ENCODE results near the gene GRAMD4.
A peak's percentile ranks its signal among the peaks of the same experiment; 100 is the strongest.

Gene GRAMD4

GRCh38 chr22:46583571-46583970, 36.6 kb upstream of the GRAMD4 start:
- no peak for DNase-seq (ENCODE audit: low read depth in 2 of 2)

GRCh38 chr22:46584081-46584921, 35.9 kb upstream of the GRAMD4 start:
- DNase-seq (ENCODE audit: low read depth in 2 of 2) = peak; percentile 15 to 17

- no peak for DNase-seq (ENCODE audit: low read depth in 2 of 2)
These were observed 34.7 kb upstream of the GRAMD4 start for GRCh38 chr22:46585340-46586122.

GRCh38 chr22:46586123-46586519, 34.1 kb upstream of the GRAMD4 start:
- DNase-seq (ENCODE audit: low read depth in 2 of 2) = no peak

- DNase-seq (ENCODE audit: low read depth in 2 of 2) = no peak
These were observed 33.6 kb upstream of the GRAMD4 start for GRCh38 chr22:46586531-46587011.

- DNase-seq (ENCODE audit: low read depth in 2 of 2) = no peak
These were observed 33.1 kb upstream of the GRAMD4 start for GRCh38 chr22:46587061-46587460.

GRCh38 chr22:46587492-46588278, 32.5 kb upstream of the GRAMD4 start:
- no peak for DNase-seq (ENCODE audit: low read depth in 2 of 2)

GRCh38 chr22:46588279-46589140, 31.7 kb upstream of the GRAMD4 start:
- no peak for DNase-seq (ENCODE audit: low read depth in 2 of 2)

GRCh38 chr22:46589141-46589748, 30.9 kb upstream of the GRAMD4 start:
- DNase-seq (ENCODE audit: low read depth in 2 of 2) = no peak

GRCh38 chr22:46589871-46590271, 30.3 kb upstream of the GRAMD4 start:
- no peak for DNase-seq (ENCODE audit: low read depth in 2 of 2)

GRCh38 chr22:46590334-46590733, 29.9 kb upstream of the GRAMD4 start:
- DNase-seq (ENCODE audit: low read depth in 2 of 2) = no peak

- DNase-seq (ENCODE audit: low read depth in 2 of 2) = no peak
These were observed 28.3 kb upstream of the GRAMD4 start for GRCh38 chr22:46591930-46592329.

- peak; percentile 69 to 74 for DNase-seq (ENCODE audit: low read depth in 2 of 2)
These were observed 27.8 kb upstream of the GRAMD4 start for GRCh38 chr22:46592390-46592872.

- DNase-seq (ENCODE audit: low read depth in 2 of 2) = no peak
These were observed 26.9 kb upstream of the GRAMD4 start for GRCh38 chr22:46593211-46593681.

GRCh38 chr22:46593996-46594946, 25.9 kb upstream of the GRAMD4 start:
- no peak for DNase-seq (ENCODE audit: low read depth in 2 of 2)

- no peak for DNase-seq (ENCODE audit: low read depth in 2 of 2)
These were observed 25.3 kb upstream of the GRAMD4 start for GRCh38 chr22:46594947-46595298.

- no peak for DNase-seq (ENCODE audit: low read depth in 2 of 2)
These were observed 24.6 kb upstream of the GRAMD4 start for GRCh38 chr22:46595545-46595944.

GRCh38 chr22:46596032-46596441, 24.1 kb upstream of the GRAMD4 start:
- no peak for DNase-seq (ENCODE audit: low read depth in 2 of 2)

GRCh38 chr22:46596819-46597218, 23.4 kb upstream of the GRAMD4 start:
- DNase-seq (ENCODE audit: low read depth in 2 of 2) = no peak
